ENCODE measurements around the gene FBN3. TPM values are rescaled to one million over a fixed set of nuclear protein-coding genes. Genes with fewer than 3 reads are reported as not detected.

Gene FBN3
- polyA plus RNA-seq, 1 experiment, result not detected

DNA sequence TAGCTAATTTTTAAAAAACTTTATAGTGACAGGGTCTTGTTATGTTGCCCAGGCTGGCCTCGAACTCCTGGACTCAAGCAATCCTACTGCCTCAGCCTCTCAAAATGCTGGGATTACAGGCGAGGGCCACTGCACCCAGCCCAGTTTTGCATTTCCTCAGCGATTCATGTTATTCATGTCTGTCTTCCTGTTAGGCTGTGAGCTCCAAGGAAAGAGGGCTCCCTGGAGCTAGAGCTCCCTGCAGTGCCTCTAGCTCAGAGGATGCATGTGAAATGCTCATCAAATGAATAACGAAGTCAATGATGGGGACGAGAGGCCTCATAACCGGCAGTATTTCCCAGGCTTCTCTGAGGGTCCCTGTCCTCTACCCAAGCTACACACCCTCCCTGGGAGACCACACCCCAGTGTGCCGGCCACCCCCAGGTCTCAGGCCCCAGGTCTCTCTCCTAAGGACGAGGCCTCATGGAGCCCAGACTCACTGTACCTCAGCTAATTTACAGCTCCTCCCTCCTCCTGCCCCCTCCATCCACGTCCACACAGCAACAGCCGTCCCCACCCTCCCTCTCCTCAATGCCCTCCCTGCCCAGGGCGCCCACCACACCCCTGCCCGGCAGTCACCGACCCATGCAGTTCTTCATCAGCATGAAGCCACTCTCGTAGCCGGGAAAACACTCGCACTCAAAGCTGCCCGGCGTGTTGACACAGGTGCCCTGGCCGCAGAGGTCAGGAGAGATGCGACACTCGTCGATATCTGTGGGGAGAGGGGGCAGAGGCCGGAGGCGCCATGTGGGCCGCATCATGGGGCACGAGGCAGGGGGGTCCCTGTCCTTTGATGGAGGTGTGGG is 28.5 kb downstream of the FBN3 start:
- ChIA-PET POLR2A (no interaction called here), CTCF (interaction anchor here (1.2 kb wide), 1 partner anchor 177 kb away, joined by 3 read pairs; no protein-coding TSS in a partner anchor)
- Histone ChIP-seq H3K4me3 (ENCODE audit: low read depth, low read length) (no peak overlapping the region), H3K27me3 (ENCODE audit: control insufficient read depth, insufficient read depth, low read length) (no peaks in the 10 kb centered on the region), H3K9me3 (ENCODE audit: control insufficient read depth, insufficient read depth, low read length) (peaks cover 10% of the 10 kb centered on the region; the same call in 1 of the 2 replicates), H3K27ac (ENCODE audit: low read depth, low read length) (no peak overlapping the region)
- no peak for DNase-seq (ENCODE audit: low read depth, low spot score)
- TF ChIP-seq, protein P1, sequence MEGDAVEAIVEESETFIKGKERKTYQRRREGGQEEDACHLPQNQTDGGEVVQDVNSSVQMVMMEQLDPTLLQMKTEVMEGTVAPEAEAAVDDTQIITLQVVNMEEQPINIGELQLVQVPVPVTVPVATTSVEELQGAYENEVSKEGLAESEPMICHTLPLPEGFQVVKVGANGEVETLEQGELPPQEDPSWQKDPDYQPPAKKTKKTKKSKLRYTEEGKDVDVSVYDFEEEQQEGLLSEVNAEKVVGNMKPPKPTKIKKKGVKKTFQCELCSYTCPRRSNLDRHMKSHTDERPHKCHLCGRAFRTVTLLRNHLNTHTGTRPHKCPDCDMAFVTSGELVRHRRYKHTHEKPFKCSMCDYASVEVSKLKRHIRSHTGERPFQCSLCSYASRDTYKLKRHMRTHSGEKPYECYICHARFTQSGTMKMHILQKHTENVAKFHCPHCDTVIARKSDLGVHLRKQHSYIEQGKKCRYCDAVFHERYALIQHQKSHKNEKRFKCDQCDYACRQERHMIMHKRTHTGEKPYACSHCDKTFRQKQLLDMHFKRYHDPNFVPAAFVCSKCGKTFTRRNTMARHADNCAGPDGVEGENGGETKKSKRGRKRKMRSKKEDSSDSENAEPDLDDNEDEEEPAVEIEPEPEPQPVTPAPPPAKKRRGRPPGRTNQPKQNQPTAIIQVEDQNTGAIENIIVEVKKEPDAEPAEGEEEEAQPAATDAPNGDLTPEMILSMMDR (IDR thresholded peaks at IDR 0.05; ENCODE audit: low read depth, low read length), result no peak

DNA sequence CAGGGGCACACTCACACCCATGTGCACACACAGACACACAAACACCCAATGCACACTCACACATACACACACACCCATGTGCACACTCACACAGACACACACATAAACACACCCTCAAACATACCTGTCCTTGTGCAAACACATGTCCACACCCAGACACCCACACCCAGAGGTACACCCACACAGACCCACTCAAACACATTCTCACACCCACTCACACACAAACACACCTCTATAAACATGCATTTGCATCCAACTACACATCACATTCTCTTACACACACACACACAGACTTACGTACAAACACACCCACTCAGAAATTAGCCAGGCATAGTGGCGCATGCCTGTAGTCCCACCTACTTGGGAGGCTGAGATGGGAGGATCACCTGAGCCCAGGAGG is 31.4 kb downstream of the FBN3 start:
- no peak for DNase-seq (ENCODE audit: low read depth, low spot score)
- POLR2A ChIA-PET, result no interaction called here
- CTCF ChIA-PET, result no interaction called here
- TF ChIP-seq, protein P1 (IDR thresholded peaks at IDR 0.05; ENCODE audit: low read depth, low read length), result no peak
- H3K27me3 ChIP-seq (ENCODE audit: control insufficient read depth, insufficient read depth, low read length), result no peaks in the 10 kb centered on the region
- H3K9me3 ChIP-seq (ENCODE audit: control insufficient read depth, insufficient read depth, low read length), result peaks cover 5% of the 10 kb centered on the region; the same call in 1 of the 2 replicates
- H3K27ac ChIP-seq (ENCODE audit: low read depth, low read length), result no peak overlapping the region
- H3K4me3 ChIP-seq (ENCODE audit: low read depth, low read length), result no peak overlapping the region

DNA sequence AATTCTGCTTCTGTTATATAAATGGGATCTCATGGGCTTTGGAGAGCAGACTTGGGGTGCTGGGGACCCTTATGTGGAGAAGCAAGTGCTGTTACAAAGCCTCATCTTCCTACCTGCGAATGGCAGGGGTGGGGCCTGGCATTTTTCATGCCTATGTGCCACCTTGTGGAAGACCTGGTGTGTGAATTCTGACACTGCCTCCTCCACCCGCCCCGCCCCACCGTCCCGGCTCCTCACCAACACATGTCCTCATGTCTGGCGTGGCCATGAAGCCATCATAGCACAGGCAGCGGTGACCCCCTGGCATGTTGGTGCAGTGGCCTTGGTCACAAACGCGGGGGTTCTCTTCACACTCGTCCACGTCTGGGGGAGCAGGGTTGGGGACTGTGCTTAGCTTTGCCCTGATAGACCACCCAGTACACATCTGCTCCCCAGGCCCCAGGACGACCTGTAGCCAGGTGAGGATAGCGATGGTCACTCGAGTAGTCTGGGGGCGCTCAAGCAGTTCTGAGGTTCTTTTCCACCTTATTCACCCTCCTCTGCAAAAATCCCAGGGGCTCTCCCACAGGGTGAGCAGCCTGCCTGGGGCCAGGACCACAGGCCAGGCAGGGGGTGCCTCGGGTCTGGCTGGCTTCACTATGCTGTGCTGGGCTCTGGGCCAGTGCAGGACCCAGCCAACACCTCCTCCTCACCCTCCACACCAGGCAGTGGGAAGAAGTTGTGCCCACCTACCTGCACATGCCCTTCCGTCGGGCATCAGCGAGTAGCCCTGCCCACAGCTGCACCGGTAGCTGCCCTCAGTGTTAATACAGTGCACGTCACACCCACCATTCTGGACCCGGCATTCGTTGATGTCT is 32.7 kb downstream of the FBN3 start:
- H3K27me3 ChIP-seq (ENCODE audit: control insufficient read depth, insufficient read depth, low read length), result no peaks in the 10 kb centered on the region
- H3K27ac ChIP-seq (ENCODE audit: low read depth, low read length), result no peak overlapping the region
- H3K4me3 ChIP-seq (ENCODE audit: low read depth, low read length), result no peak overlapping the region
- H3K9me3 ChIP-seq (ENCODE audit: control insufficient read depth, insufficient read depth, low read length), result peaks cover 5% of the 10 kb centered on the region; the same call in 1 of the 2 replicates
- ChIA-PET POLR2A (no interaction called here), CTCF (no interaction called here)
- no peak for DNase-seq (ENCODE audit: low read depth, low spot score)
- TF ChIP-seq, protein P1 (IDR thresholded peaks at IDR 0.05; ENCODE audit: low read depth, low read length), result no peak

DNA sequence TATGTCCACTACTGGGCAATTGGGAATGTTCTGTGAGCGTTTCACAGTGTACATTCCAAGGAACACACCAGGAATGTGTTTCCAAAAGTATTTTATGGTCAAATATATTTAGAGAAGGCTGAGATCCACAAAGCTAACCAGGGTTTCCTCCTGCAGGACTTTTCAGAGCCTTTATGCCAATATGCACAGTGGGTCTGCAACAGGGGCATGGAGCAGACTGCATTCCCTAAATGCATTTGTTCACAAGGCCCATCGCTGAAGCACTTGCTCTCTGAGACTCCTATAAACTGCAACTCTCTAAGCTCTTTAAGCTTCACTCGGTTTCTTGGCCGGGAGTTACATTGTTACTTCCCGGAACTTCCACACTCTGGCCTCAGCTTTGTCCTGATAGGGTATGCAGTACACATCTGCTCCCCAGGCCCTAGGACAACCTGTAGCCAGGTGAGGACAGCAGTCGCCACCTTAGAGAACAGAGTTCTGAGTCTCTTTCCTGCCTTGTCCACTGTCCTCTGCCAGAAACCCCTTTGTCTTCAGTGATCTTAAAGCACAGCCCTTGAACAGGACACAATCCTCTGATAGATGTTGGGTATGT is 33.5 kb downstream of the FBN3 start:
- Histone ChIP-seq H3K27me3 (ENCODE audit: control insufficient read depth, insufficient read depth, low read length) (no peaks in the 10 kb centered on the region), H3K9me3 (ENCODE audit: control insufficient read depth, insufficient read depth, low read length) (peaks cover 8% of the 10 kb centered on the region; the same call in 1 of the 2 replicates), H3K27ac (ENCODE audit: low read depth, low read length) (no peak overlapping the region), H3K4me3 (ENCODE audit: low read depth, low read length) (no peak overlapping the region)
- POLR2A ChIA-PET, result no interaction called here
- CTCF ChIA-PET, result no interaction called here
- no peak for DNase-seq (ENCODE audit: low read depth, low spot score)
- TF ChIP-seq, protein P1 (IDR thresholded peaks at IDR 0.05; ENCODE audit: low read depth, low read length), result no peak

Measured in AG04450 (cell line).